Astrocyte (in vitro differentiated cells and primary cell): ENCODE measurements around the gene ACYP2. TPM values are rescaled to one million over a fixed set of nuclear protein-coding genes. Genes with fewer than 3 reads are reported as not detected.

Source experiments
- DNase-seq: peaks from one replicate; pipeline ENCODE4 v3.0.0-alpha.2; 2010; ENCODE audit warnings: low read depth
- FAIRE-seq: peaks from 2 replicates; lab custom pipeline; 2011; peaks lifted over from hg19 to GRCh38; lab: Jason Lieb, UNC
- H2AFZ ChIP-seq: 2 replicates; pipeline ENCODE4 v1.6.0; 2012; ENCODE audit warnings: low read depth, low read length, inconsistent platforms
- H3K27ac ChIP-seq: 2 replicates; pipeline ENCODE4 v1.5.1; 2011; ENCODE audit warnings: low read depth, low read length, inconsistent platforms
- H3K27me3 ChIP-seq: 2 replicates; pipeline ENCODE4 v1.6.0; 2011; ENCODE audit warnings: low read length, inconsistent platforms; ENCODE audit not compliant: insufficient read depth
- H3K36me3 ChIP-seq: 2 replicates; pipeline ENCODE4 v1.5.1; 2011; ENCODE audit warnings: low read length, inconsistent platforms; ENCODE audit not compliant: insufficient read depth
- H3K4me1 ChIP-seq: 2 replicates; pipeline ENCODE4 v1.5.1; 2011; ENCODE audit warnings: low read length, inconsistent platforms; ENCODE audit not compliant: insufficient read depth
- H3K4me2 ChIP-seq: 2 replicates; pipeline ENCODE4 v1.6.0; 2012; ENCODE audit warnings: low read length, inconsistent platforms
- H3K4me3 ChIP-seq: 2 replicates; pipeline ENCODE4 v1.5.1; 2011; ENCODE audit warnings: low read depth, mild to moderate bottlenecking, low read length, inconsistent platforms; ENCODE audit not compliant: insufficient read depth
- H3K79me2 ChIP-seq: 2 replicates; pipeline ENCODE4 v1.6.0; 2012; ENCODE audit warnings: mild to moderate bottlenecking, low read length, inconsistent platforms; ENCODE audit not compliant: insufficient read depth
- H3K9ac ChIP-seq: 2 replicates; pipeline ENCODE4 v1.6.0; 2012; ENCODE audit warnings: mild to moderate bottlenecking, low read length, inconsistent platforms
- H3K9me3 ChIP-seq: 2 replicates; pipeline ENCODE4 v1.5.1; 2012; ENCODE audit warnings: low read depth, mild to moderate bottlenecking, low read length, inconsistent platforms; ENCODE audit not compliant: insufficient read depth
- H4K20me1 ChIP-seq: 2 replicates; pipeline ENCODE4 v1.6.0; 2012; ENCODE audit warnings: low read length, inconsistent platforms; ENCODE audit not compliant: insufficient read depth
- H3K27ac Mint-ChIP-seq: one replicate; pipeline ENCODE4 v1.8.0; 2021; ENCODE audit warnings: mild to moderate bottlenecking, mixed read lengths; ENCODE audit not compliant: unreplicated experiment
- H3K27me3 Mint-ChIP-seq: one replicate; pipeline ENCODE4 v1.8.0; 2021; ENCODE audit warnings: low read depth, mixed read lengths; ENCODE audit not compliant: unreplicated experiment
- H3K36me3 Mint-ChIP-seq: one replicate; pipeline ENCODE4 v1.8.0; 2021; ENCODE audit warnings: low read depth, mixed read lengths; ENCODE audit not compliant: unreplicated experiment
- H3K4me1 Mint-ChIP-seq: one replicate; pipeline ENCODE4 v1.8.0; 2021; ENCODE audit warnings: low read depth, mixed read lengths; ENCODE audit not compliant: unreplicated experiment
- H3K4me3 Mint-ChIP-seq: one replicate; pipeline ENCODE4 v1.8.0; 2021; ENCODE audit warnings: mild to moderate bottlenecking, moderate library complexity, mixed read lengths; ENCODE audit not compliant: unreplicated experiment
- H3K9me3 Mint-ChIP-seq: one replicate; pipeline ENCODE4 v1.8.0; 2021; ENCODE audit warnings: mild to moderate bottlenecking, mixed read lengths; ENCODE audit not compliant: unreplicated experiment
- EZH2 ChIP-seq: IDR thresholded peaks from 2 replicates; pipeline ENCODE4 v1.6.1; 2012; ENCODE audit warnings: mild to moderate bottlenecking, low read length, inconsistent platforms; ENCODE audit not compliant: insufficient read depth
- total RNA-seq: library from RNA; stranded (reverse); gene quantifications from 2 replicates; pipeline ENCODE4 v1.2.1, GENCODE V29; 2021
- TF ChIP-seq, protein P1 (sequence below): IDR thresholded peaks from 2 replicates; pipeline ENCODE4 v1.5.1; 2011; ENCODE audit warnings: low read depth, mild to moderate bottlenecking, inconsistent platforms, low read length, moderate library complexity; ENCODE audit not compliant: insufficient read depth

The ACYP2 gene
- total RNA-seq, 1 donor from 2014 or later: 6.8 TPM

DNA sequence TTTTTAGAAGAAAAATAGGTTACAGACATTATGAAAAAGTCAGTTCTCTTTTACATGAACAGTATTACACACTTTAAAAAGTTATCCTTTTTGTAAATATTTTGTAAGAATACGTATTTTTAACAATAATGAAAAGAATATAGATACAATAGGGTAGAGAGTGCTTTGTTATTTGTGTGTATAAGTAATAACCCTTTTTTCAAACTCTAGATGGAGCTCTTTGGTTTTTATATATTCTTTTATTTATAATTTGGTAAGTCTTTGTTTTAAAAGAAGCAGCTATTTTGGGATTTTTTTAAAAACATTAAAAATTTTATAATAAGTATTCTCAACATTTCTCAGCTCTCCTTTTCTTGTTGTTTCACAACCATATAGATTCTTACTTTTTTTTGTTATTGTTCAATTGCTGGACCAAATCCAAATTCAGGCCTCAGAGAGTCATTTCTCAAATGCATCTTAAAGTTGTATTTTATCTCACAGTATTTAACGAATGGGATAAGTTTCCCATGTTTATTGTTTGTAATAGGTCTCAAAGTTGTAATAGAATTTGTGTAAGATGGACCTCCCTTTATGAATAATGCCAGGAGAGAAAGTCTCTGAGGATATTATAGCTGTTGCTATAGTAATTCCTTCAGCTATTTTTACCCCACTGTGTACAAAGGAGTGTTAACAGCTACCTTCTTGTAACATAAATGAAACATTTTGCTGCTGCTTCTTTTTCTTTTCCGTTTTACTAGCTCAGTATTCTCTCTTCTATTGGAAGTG is 46.4 kb downstream of the ACYP2 start:
- no peak for DNase-seq
- H3K9me3 Mint-ChIP-seq: no peaks in the 10 kb centered on the region
- Histone ChIP-seq H3K27ac (no peak overlapping the region), H3K4me1 (no peaks in the 10 kb centered on the region), H3K4me3 (no peak overlapping the region), H3K9me3 (no peaks in the 10 kb centered on the region), H3K9ac (no peak overlapping the region), H3K4me2 (no peak overlapping the region), H4K20me1 (no peaks in the 10 kb centered on the region), H2AFZ (no peak overlapping the region), H3K79me2 (no peaks in the 10 kb centered on the region), H3K36me3 (no peaks in the 10 kb centered on the region), H3K27me3 (no peaks in the 10 kb centered on the region)
- TF ChIP-seq, protein P1, sequence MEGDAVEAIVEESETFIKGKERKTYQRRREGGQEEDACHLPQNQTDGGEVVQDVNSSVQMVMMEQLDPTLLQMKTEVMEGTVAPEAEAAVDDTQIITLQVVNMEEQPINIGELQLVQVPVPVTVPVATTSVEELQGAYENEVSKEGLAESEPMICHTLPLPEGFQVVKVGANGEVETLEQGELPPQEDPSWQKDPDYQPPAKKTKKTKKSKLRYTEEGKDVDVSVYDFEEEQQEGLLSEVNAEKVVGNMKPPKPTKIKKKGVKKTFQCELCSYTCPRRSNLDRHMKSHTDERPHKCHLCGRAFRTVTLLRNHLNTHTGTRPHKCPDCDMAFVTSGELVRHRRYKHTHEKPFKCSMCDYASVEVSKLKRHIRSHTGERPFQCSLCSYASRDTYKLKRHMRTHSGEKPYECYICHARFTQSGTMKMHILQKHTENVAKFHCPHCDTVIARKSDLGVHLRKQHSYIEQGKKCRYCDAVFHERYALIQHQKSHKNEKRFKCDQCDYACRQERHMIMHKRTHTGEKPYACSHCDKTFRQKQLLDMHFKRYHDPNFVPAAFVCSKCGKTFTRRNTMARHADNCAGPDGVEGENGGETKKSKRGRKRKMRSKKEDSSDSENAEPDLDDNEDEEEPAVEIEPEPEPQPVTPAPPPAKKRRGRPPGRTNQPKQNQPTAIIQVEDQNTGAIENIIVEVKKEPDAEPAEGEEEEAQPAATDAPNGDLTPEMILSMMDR: no peak
- no peak for TF ChIP-seq EZH2
- no peaks in the 10 kb centered on the region for H3K36me3 Mint-ChIP-seq
- H3K4me1 Mint-ChIP-seq: peaks cover 4% of the 10 kb centered on the region
- no peak overlapping the region for H3K4me3 Mint-ChIP-seq
- H3K27me3 Mint-ChIP-seq: no peaks in the 10 kb centered on the region
- FAIRE-seq: no peak
- H3K27ac Mint-ChIP-seq: no peak overlapping the region

DNA sequence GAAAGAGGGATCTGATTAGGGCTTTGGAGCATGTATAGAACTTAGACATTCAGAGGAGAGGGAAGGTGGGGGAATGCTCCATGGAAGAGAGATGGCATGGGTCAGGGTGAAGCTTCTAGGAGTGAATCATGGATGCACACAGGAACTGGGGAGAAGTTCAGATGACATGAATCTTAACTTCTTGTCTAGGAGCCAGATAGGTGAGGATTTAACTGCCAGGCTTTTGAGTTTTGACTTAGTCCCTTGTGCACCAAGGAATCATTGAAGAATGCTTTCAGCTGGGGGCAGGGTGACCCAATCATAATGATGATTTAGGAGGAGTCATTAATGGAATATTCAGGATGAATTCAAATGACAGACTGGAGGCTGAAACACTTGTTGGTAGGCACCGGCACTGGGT is 48.7 kb downstream of the ACYP2 start:
- H3K9ac ChIP-seq: no peak overlapping the region
- H3K9me3 ChIP-seq: no peaks in the 10 kb centered on the region
- H4K20me1 ChIP-seq: no peaks in the 10 kb centered on the region
- no peak overlapping the region for H2AFZ ChIP-seq
- no peak overlapping the region for H3K4me2 ChIP-seq
- H3K79me2 ChIP-seq: no peaks in the 10 kb centered on the region
- Mint-ChIP-seq H3K27me3 (no peaks in the 10 kb centered on the region), H3K4me1 (peaks cover 4% of the 10 kb centered on the region), H3K36me3 (no peaks in the 10 kb centered on the region), H3K4me3 (no peak overlapping the region), H3K9me3 (no peaks in the 10 kb centered on the region), H3K27ac (no peak overlapping the region)
- no peaks in the 10 kb centered on the region for H3K36me3 ChIP-seq
- no peak for FAIRE-seq
- TF ChIP-seq, protein P1: no peak
- no peak for TF ChIP-seq EZH2
- no peak overlapping the region for H3K27ac ChIP-seq
- no peak for DNase-seq
- no peaks in the 10 kb centered on the region for H3K4me1 ChIP-seq
- no peaks in the 10 kb centered on the region for H3K27me3 ChIP-seq
- H3K4me3 ChIP-seq: no peak overlapping the region

DNA sequence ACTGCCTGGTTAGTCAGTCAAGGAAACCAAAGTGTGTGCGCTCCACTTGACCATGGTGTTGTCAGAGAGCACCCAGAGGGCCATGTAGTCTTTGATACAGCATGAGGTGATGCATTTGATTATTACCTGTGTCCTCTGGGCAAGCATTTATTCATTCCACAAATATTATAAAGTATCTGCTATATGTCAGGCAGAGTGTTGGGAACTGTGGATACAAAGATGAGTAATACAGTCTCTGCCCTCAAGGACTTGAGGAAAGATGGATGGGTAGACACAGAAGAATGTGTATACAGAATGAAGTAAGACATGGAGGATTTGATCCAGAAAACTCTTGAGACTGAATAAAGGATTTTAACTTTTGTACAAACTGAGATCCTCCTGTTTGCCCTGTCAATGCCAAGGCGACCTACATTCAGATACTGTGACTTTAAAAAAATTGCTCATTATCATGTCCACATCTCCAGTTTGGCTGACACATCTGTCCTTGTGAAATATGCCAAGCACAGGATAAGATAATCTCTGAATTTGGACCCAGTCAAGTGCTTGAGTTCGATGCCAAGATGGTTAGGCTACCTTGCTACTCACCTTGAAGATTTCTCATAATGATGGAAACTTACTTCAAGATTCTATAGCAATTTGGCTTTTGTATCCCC is 50.8 kb downstream of the ACYP2 start:
- Histone ChIP-seq H3K27ac (no peak overlapping the region), H2AFZ (no peak overlapping the region), H3K4me1 (no peaks in the 10 kb centered on the region), H3K4me3 (no peak overlapping the region), H3K27me3 (no peaks in the 10 kb centered on the region), H3K79me2 (no peaks in the 10 kb centered on the region), H3K4me2 (no peak overlapping the region), H4K20me1 (no peaks in the 10 kb centered on the region), H3K9me3 (no peaks in the 10 kb centered on the region), H3K9ac (no peak overlapping the region), H3K36me3 (no peaks in the 10 kb centered on the region)
- FAIRE-seq (no peak), DNase-seq (no peak)
- Mint-ChIP-seq H3K36me3 (peaks cover 3% of the 10 kb centered on the region), H3K27me3 (no peaks in the 10 kb centered on the region), H3K4me1 (peaks cover 2% of the 10 kb centered on the region), H3K27ac (no peak overlapping the region), H3K9me3 (no peaks in the 10 kb centered on the region), H3K4me3 (no peak overlapping the region)
- TF ChIP-seq, protein P1: no peak
- no peak for TF ChIP-seq EZH2
